Hepatocyte (in vitro differentiated cells): Measurements from ENCODE around the gene OR52E6. TPM values are rescaled to one million over a fixed set of nuclear protein-coding genes. Genes with fewer than 3 reads are reported as not detected.

Source experiments
- DNase-seq: peaks from one replicate; pipeline ENCODE4 v3.0.0-alpha.2; 2016; ENCODE audit warnings: low spot score
- H2AFZ ChIP-seq: fragments of 200-600 bp; sonication (generic); 2 replicates; pipeline ENCODE4 v1.6.0; 2016; ENCODE audit warnings: antibody characterized with exemption, mild to moderate bottlenecking
- H3K27ac ChIP-seq: fragments of 200-600 bp; sonication (generic); 2 replicates; pipeline ENCODE4 v1.5.1; 2016; ENCODE audit warnings: mild to moderate bottlenecking
- H3K27me3 ChIP-seq: fragments of 200-600 bp; sonication (generic); 2 replicates; pipeline ENCODE4 v1.6.1; 2016
- H3K36me3 ChIP-seq: fragments of 200-600 bp; sonication (generic); replicated peaks from 2 replicates; pipeline ENCODE4 v1.5.1; 2016; ENCODE audit warnings: low read depth; ENCODE audit not compliant: insufficient read depth
- H3K4me1 ChIP-seq: fragments of 200-600 bp; sonication (generic); 2 replicates; pipeline ENCODE4 v1.5.1; 2016; ENCODE audit warnings: mild to moderate bottlenecking, moderate library complexity; ENCODE audit not compliant: insufficient read depth
- H3K4me2 ChIP-seq: fragments of 200-600 bp; sonication (generic); 2 replicates; pipeline ENCODE4 v1.6.0; 2016
- H3K4me3 ChIP-seq: fragments of 200-600 bp; sonication (generic); 2 replicates; pipeline ENCODE4 v1.5.1; 2016; ENCODE audit warnings: mild to moderate bottlenecking
- H3K79me2 ChIP-seq: fragments of 200-600 bp; sonication (generic); 2 replicates; pipeline ENCODE4 v1.6.0; 2017; ENCODE audit warnings: mild to moderate bottlenecking
- H3K9me2 ChIP-seq: fragments of 200-600 bp; sonication (generic); replicated peaks from 2 replicates; pipeline ENCODE4 v1.6.0; 2017; ENCODE audit warnings: mild to moderate bottlenecking; ENCODE audit not compliant: insufficient read depth
- H3K9me3 ChIP-seq: fragments of 200-600 bp; sonication (generic); 2 replicates; pipeline ENCODE4 v1.5.1; 2016; ENCODE audit warnings: low read depth, mild to moderate bottlenecking
- H4K20me1 ChIP-seq: fragments of 200-600 bp; sonication (generic); 2 replicates; pipeline ENCODE4 v1.6.0; 2016; ENCODE audit warnings: mild to moderate bottlenecking; ENCODE audit not compliant: insufficient read depth, poor library complexity, severe bottlenecking
- EZH2 ChIP-seq: fragments of 200-600 bp; sonication (generic); IDR thresholded peaks from 2 replicates; pipeline ENCODE4 v1.6.1; 2016; ENCODE audit warnings: antibody characterized with exemption, mild to moderate bottlenecking, borderline replicate concordance
- EZH2phosphoT487 ChIP-seq: fragments of 200-600 bp; sonication (generic); IDR thresholded peaks from one replicate; pipeline ENCODE4 v1.6.1; 2018; ENCODE audit warnings: antibody characterized with exemption, mild to moderate bottlenecking, low read depth, moderate library complexity; ENCODE audit not compliant: unreplicated experiment, severe bottlenecking
- WGBS: methylation state at CpG from one replicate; pipeline ENCODE4 v1.1.6; 2016; ENCODE audit warnings: low lambda C conversion rate; ENCODE audit errors: missing lambda C conversion rate; 5-methylcytosine and 5-hydroxymethylcytosine counted together
- polyA plus RNA-seq: library from polyadenylated mRNA; unstranded; fragments of >200 nt; fragmentation: Nextera tagmentation; extraction: Ambion mirVana; gene quantifications from 2 replicates; pipeline ENCODE4 v1.2.1, GENCODE V29; 2016
- total RNA-seq: library from RNA; depleted of rRNA; stranded (reverse); fragments of >200 nt; gene quantifications from 2 replicates; pipeline ENCODE4 v1.2.3, GENCODE V29; 2014
- TF ChIP-seq, protein P1 (sequence below): fragments of 200-600 bp; sonication (generic); IDR thresholded peaks from 2 replicates; pipeline ENCODE4 v1.5.1; 2016; ENCODE audit warnings: antibody characterized with exemption, mild to moderate bottlenecking; ENCODE audit not compliant: poor library complexity

Gene OR52E6
- total and polyA plus RNA-seq, 2 experiments from 2014 or later: not detected

DNA sequence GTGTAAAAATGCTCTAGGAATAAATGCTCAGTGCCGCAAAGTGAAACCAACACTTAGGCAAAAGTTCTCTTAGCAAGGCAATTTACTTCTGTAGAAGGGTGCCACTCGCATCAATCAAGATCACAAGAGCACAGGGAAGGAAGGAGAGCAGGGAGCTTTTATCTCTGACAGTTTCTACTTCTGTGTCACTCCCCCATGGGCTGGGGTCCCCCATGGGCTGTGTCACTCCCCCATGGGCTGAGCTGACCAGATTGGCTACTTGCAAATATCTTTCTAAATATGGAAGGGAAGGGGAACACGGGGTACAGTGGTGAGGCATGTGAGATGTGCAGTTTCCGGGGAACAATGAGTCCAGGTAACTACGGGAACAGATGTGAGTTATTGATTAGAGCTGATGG is 32.6 kb downstream of the OR52E6 start:
- DNase-seq: peak; percentile 10
- WGBS: 54% methylated on average over 5 of the region's 5 CpGs

DNA sequence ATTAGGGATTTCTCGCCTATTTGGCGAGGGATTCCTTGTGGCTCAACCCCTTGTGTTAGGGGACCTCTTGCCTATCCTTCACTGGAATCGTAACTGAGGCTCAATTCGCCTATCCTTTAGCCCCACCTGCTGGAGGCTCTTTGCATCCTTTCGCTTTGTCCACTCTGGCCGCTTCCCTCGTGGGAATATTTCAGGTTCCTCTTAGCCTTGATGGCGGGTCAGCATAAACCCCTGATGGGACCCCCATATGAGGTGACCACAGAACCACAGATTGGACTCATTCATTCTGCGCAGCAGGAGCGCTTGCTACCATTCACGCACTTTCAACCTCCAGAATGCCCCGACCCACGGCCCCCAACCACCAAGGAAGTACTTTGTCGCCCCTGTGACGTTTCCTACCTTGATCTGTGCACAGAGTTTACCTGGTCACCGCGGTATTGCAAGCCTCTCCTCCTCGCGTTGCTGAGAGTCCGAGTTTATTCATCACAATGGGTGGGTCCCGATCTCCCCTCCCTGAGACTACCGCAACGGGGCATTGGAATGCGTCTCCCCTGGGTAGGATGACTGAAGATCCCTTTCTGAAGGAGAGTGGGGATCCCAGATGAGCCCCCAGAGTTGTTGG is 33.1 kb downstream of the OR52E6 start, which contains the start of gene OR52N2:
Gene OR52N2 (plus strand): TSS at position 425 of the 622 bp plus-strand sequence. CDS start 11,412 bp downstream, outside the sequence.
- Histone ChIP-seq H3K27ac (no peak within 1 kb of the TSS), H3K79me2 (no peaks in the 10 kb centered on the region), H3K27me3 (no peaks in the 10 kb centered on the region), H2AFZ (peak within 1 kb of the TSS; percentile 80), H3K9me3 (no peaks in the 10 kb centered on the region), H3K36me3 (no peaks in the 10 kb centered on the region), H3K4me1 (no peaks in the 10 kb centered on the region), H3K4me2 (peak within 1 kb of the TSS; percentile 84), H3K4me3 (peak within 1 kb of the TSS; percentile 39), H4K20me1 (no peaks in the 10 kb centered on the region), H3K9me2 (no peaks in the 10 kb centered on the region)
- DNase-seq: peak; percentile 84
- 1% methylated on average over 24 of the region's 24 CpGs for WGBS
- TF ChIP-seq, protein P1, sequence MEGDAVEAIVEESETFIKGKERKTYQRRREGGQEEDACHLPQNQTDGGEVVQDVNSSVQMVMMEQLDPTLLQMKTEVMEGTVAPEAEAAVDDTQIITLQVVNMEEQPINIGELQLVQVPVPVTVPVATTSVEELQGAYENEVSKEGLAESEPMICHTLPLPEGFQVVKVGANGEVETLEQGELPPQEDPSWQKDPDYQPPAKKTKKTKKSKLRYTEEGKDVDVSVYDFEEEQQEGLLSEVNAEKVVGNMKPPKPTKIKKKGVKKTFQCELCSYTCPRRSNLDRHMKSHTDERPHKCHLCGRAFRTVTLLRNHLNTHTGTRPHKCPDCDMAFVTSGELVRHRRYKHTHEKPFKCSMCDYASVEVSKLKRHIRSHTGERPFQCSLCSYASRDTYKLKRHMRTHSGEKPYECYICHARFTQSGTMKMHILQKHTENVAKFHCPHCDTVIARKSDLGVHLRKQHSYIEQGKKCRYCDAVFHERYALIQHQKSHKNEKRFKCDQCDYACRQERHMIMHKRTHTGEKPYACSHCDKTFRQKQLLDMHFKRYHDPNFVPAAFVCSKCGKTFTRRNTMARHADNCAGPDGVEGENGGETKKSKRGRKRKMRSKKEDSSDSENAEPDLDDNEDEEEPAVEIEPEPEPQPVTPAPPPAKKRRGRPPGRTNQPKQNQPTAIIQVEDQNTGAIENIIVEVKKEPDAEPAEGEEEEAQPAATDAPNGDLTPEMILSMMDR: peak; percentile 91
- no peak for TF ChIP-seq EZH2phosphoT487

More for the DNA sequence above, 32.6 kb downstream of the OR52E6 start:
- Histone ChIP-seq H2AFZ (peak overlapping the region; percentile 80), H3K4me2 (peak overlapping the region; percentile 84), H3K9me3 (no peaks in the 10 kb centered on the region), H3K79me2 (no peaks in the 10 kb centered on the region), H3K9me2 (no peaks in the 10 kb centered on the region), H3K4me3 (peak overlapping the region; percentile 39), H3K27ac (no peak overlapping the region), H3K27me3 (no peaks in the 10 kb centered on the region), H4K20me1 (no peaks in the 10 kb centered on the region), H3K36me3 (no peaks in the 10 kb centered on the region), H3K4me1 (no peaks in the 10 kb centered on the region)
- TF ChIP-seq EZH2: no peak
- TF ChIP-seq EZH2phosphoT487: no peak
- TF ChIP-seq, protein P1: no peak

DNA sequence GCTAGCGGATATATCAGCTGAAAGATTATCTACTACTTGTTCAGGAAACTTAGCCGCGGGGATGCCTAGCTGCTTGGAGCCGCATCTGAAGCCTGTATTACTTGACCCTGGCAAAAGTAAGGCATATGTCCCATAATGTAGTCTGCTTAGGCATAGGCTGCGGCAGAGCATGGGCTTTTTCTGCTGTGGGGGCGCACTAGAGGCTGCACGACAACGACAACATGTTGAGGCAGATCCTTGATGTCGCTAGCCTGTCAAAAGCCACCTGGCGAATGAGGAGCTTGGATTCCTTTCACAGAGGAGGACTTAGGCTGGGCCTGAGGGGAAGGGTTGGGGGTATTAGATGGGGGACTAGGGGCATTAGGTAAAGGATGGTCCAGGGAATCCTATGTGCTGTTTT is 34.1 kb downstream of the OR52E6 start:
- 62% methylated on average over 10 of the region's 10 CpGs for WGBS
- Histone ChIP-seq H3K27me3 (no peaks in the 10 kb centered on the region), H3K4me2 (no peak overlapping the region), H4K20me1 (no peaks in the 10 kb centered on the region), H3K79me2 (no peaks in the 10 kb centered on the region), H3K27ac (no peak overlapping the region), H3K9me2 (no peaks in the 10 kb centered on the region), H3K4me3 (no peak overlapping the region), H3K4me1 (no peaks in the 10 kb centered on the region), H2AFZ (no peak overlapping the region), H3K9me3 (no peaks in the 10 kb centered on the region), H3K36me3 (no peaks in the 10 kb centered on the region)
- no peak for DNase-seq
- TF ChIP-seq EZH2phosphoT487: no peak
- no peak for TF ChIP-seq EZH2
- TF ChIP-seq, protein P1: no peak
